Measurements from ENCODE around the gene POSTN.

The POSTN gene

GRCh38 chr13:37598597-37598996 lies at the start of gene POSTN:
Gene POSTN, minus strand, starts transcription at chr13:37598768. Its CDS starts 42 bp downstream, at chr13:37598726.
- no peak for TF ChIP-seq CTCF (IDR thresholded peaks at IDR 0.05; ENCODE audit: low read depth, low read length, missing control alignments)
- DNase-seq (ENCODE audit: low read depth), result no peak
- H3K4me3 ChIP-seq (ENCODE audit: low read depth, low read length), result no peak within 1 kb of the TSS

GRCh38 chr13:37647031-37647650 lies 48.6 kb upstream of the POSTN start:
- no peak for DNase-seq (ENCODE audit: low read depth)
- H3K4me3 ChIP-seq (ENCODE audit: low read depth, low read length), result no peak overlapping the region
- TF ChIP-seq CTCF (IDR thresholded peaks at IDR 0.05; ENCODE audit: low read depth, low read length, missing control alignments), result no peak

- H3K4me3 ChIP-seq (ENCODE audit: low read depth, low read length), result no peak overlapping the region
- no peak for DNase-seq (ENCODE audit: low read depth)
- TF ChIP-seq CTCF (IDR thresholded peaks at IDR 0.05; ENCODE audit: low read depth, low read length, missing control alignments), result no peak
These were observed 48.0 kb upstream of the POSTN start for GRCh38 chr13:37646531-37646930.

GRCh38 chr13:37645181-37645740 lies 46.7 kb upstream of the POSTN start:
- TF ChIP-seq CTCF (IDR thresholded peaks at IDR 0.05; ENCODE audit: low read depth, low read length, missing control alignments), result no peak
- DNase-seq (ENCODE audit: low read depth), result no peak
- no peak overlapping the region for H3K4me3 ChIP-seq (ENCODE audit: low read depth, low read length)

- H3K4me3 ChIP-seq (ENCODE audit: low read depth, low read length), result no peak overlapping the region
- DNase-seq (ENCODE audit: low read depth), result no peak
- no peak for TF ChIP-seq CTCF (IDR thresholded peaks at IDR 0.05; ENCODE audit: low read depth, low read length, missing control alignments)
These were observed 42.8 kb upstream of the POSTN start for GRCh38 chr13:37641391-37641790.

- TF ChIP-seq CTCF (IDR thresholded peaks at IDR 0.05; ENCODE audit: low read depth, low read length, missing control alignments), result no peak
- no peak for DNase-seq (ENCODE audit: low read depth)
- H3K4me3 ChIP-seq (ENCODE audit: low read depth, low read length), result no peak overlapping the region
These were observed 41.9 kb upstream of the POSTN start for GRCh38 chr13:37640499-37640898.

GRCh38 chr13:37636701-37637100 lies 38.1 kb upstream of the POSTN start:
- TF ChIP-seq CTCF (IDR thresholded peaks at IDR 0.05; ENCODE audit: low read depth, low read length, missing control alignments), result no peak
- no peak overlapping the region for H3K4me3 ChIP-seq (ENCODE audit: low read depth, low read length)
- no peak for DNase-seq (ENCODE audit: low read depth)

Data from GM12864 (cell line).